DMS 273 (cell line): ENCODE measurements around the gene ATP1B3.
A peak's percentile ranks its signal among the peaks of the same experiment; 100 is the strongest.
"Not testable (repeated sequence)": the region's sequence is repeated elsewhere in the genome, so short reads cannot be mapped to it uniquely, and the experiment has no call there.

ENCODE experiments used
- DNase-seq: peaks from one replicate; lab custom pipeline; 2025; ENCODE audit not compliant: unreplicated experiment; lab: John Stamatoyannopoulos, UW

ATP1B3 gene

GRCh38 chr3:141860086-141860669, 16.3 kb upstream of the ATP1B3 start:
- no peak for DNase-seq

- no peak for DNase-seq
Measured at GRCh38 chr3:141860766-141861513, 15.5 kb upstream of the ATP1B3 start.

GRCh38 chr3:141862279-141862816, 14.1 kb upstream of the ATP1B3 start:
- DNase-seq, result no peak

- no peak for DNase-seq
Measured at GRCh38 chr3:141863491-141863890, 13.0 kb upstream of the ATP1B3 start.

- DNase-seq, result no peak
Measured at GRCh38 chr3:141864281-141864970, 12.0 kb upstream of the ATP1B3 start.

- DNase-seq, result no peak
Measured at GRCh38 chr3:141865101-141865500, 11.3 kb upstream of the ATP1B3 start.

GRCh38 chr3:141870091-141870687, 6.3 kb upstream of the ATP1B3 start:
- DNase-seq, result no peak

GRCh38 chr3:141875374-141875892, 1.0 kb upstream of the ATP1B3 start:
- DNase-seq, result peak; percentile 96

GRCh38 chr3:141875893-141876380, 506 bp upstream of the ATP1B3 start:
- peak; percentile 94 for DNase-seq

- peak; percentile 75 for DNase-seq
Measured at GRCh38 chr3:141876891-141877621, 613 bp downstream of the ATP1B3 start.

- peak; percentile 65 for DNase-seq
Measured at GRCh38 chr3:141877911-141878310, 1.5 kb downstream of the ATP1B3 start.

- peak; percentile 35 for DNase-seq
Measured at GRCh38 chr3:141878326-141878725, 1.9 kb downstream of the ATP1B3 start.

GRCh38 chr3:141878817-141879216, 2.4 kb downstream of the ATP1B3 start:
- peak; percentile 63 for DNase-seq

- no peak for DNase-seq
Measured at GRCh38 chr3:141881702-141882101, 5.3 kb downstream of the ATP1B3 start.

- no peak for DNase-seq
Measured at GRCh38 chr3:141887051-141887450, 10.6 kb downstream of the ATP1B3 start.

- DNase-seq, result not testable (repeated sequence)
Measured at GRCh38 chr3:141888548-141888947, 12.1 kb downstream of the ATP1B3 start.

- DNase-seq, result no peak
Measured at GRCh38 chr3:141894524-141895176, 18.2 kb downstream of the ATP1B3 start.

GRCh38 chr3:141895731-141896130, 19.3 kb downstream of the ATP1B3 start:
- no peak for DNase-seq

GRCh38 chr3:141898908-141899307, 22.5 kb downstream of the ATP1B3 start:
- no peak for DNase-seq

GRCh38 chr3:141900343-141900742, 23.9 kb downstream of the ATP1B3 start:
- no peak for DNase-seq
